HG03575 (cell line): ENCODE data around the gene TCOF1.

Experiments used
- ATAC-seq: cut with Tn5 transposase; IDR thresholded peaks from one replicate; pipeline ENCODE4 v1.9.1; 2021; ENCODE audit not compliant: unreplicated experiment, insufficient number of reproducible peaks, low FRiP score; ENCODE audit errors: extremely low read depth

Gene TCOF1

DNA sequence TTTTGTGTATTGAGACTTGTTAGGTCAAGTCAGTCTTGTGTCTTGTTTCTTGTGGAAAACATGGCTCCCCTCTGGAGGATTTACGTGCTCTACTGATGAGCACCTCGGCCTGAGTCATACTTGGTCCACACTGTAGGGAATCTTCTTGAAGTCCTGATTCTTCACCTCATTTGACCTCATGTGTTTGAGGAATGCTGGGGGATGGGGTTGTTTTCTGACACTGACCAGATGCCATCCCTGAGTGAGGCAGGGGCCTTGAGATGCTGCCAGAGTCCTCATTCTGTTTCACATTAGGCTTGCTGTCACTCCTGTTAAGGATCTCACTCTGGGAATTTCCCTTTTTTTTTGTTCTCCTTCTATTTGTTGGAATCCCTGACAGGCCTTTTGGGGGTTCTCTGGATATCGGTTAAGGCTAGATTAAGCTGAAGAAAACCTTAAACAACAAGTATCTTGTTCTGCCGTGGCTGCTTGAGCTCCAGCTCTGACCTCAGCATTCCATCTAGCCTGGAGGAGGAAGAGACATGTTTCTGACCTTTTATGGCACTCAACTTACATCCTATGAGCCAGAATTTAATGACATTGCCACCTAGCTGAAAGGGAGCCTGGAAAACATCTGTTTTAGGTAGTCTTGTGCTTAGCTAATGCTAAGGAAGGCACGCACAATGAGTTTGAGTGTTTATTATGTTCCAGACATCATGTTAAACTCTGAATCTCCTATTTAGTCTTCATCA is 20.6 kb downstream of the TCOF1 start:
- ATAC-seq = no peak

DNA sequence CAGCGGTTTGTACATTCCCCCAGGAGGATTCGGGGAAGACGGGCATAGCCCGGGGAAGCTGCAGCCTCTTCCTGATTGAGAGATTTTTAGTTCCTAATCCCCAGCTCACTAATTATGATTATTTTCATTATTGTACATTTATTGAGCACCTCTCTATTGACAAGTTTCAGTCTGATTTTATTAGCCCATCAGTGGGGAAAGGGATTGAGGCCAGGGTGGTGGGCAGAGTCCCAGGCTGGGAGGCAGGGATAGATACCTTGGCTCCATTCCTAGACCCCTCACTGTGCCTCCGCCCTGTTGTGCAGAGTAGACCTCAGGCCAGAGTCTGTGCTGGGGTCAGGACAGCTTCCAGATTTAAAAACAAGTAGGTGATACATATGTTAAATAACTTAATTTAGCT is 27.2 kb downstream of the TCOF1 start:
- ATAC-seq = no peak

DNA sequence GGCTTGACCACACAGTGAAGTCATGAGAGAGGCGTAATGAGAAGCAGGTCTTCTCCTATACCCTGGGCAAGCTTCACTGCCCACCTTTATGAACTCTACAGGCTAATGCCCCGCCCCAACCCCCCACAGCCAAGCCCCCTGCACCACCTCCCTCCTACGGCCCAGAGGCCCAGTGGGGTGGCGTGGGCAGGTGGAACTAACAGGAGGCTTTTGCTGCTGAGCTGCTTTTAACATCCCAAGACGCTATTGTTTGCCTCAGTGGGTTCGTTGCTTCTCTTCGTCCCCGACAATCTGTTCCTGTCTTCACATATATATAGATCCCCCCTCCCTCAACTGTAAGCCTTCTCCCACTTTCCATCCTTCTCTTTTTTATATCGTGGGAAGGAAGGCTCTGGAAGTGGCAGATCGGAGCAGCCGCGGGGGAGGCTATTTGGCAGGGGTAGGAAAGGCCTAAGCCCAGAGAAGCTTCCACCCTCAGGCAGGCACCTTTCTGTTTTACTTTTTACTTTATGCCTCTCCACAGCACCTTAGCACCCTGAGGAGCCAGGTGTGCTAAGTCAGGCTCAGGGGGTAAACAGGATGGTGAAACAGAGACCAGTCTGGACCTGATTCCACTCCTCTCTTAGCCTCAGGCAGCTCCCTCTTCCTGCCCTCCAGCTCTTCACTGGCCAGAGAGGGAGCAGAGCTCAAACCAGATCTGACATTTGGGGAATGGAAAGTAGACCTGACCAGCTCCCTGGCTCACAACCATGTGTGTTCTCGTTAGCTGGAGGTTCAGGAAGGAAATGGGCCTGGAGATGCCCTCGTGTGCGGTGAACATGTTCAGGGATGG is 28.7 kb downstream of the TCOF1 start:
- no peak for ATAC-seq

DNA sequence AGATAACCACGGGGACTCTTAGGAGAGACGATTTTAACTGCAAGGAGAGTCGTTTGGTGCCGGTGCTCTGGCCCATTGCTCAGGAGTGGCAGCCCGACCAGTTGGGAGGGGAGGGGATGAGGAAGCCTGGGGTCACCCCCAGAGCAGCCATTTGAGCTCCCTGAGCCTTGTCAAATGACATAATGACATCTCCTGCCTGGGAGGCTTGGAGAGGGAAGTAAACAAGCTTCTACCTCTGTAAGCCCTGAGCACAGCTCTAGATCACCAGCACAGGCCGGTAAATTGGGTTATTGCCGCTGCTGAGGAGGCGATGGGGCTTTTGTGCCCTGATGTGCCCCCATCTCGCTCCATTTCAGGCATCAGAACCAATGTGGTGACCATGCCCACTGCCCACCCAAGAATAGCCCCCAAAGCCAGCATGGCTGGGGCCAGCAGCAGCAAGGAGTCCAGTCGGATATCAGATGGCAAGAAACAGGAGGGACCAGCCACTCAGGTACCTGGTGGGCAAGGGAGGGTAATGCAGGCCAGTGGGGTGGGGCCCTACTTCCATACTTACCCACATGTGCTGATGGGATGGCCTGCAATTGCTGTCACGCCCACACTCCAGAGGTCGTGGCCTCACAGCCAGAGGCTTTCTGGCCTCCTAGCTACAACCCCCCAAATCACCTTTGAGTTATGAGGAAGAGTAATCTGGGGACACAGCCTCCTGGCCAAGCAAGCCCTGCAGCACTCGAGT is 32.2 kb downstream of the TCOF1 start:
- ATAC-seq = no peak

DNA sequence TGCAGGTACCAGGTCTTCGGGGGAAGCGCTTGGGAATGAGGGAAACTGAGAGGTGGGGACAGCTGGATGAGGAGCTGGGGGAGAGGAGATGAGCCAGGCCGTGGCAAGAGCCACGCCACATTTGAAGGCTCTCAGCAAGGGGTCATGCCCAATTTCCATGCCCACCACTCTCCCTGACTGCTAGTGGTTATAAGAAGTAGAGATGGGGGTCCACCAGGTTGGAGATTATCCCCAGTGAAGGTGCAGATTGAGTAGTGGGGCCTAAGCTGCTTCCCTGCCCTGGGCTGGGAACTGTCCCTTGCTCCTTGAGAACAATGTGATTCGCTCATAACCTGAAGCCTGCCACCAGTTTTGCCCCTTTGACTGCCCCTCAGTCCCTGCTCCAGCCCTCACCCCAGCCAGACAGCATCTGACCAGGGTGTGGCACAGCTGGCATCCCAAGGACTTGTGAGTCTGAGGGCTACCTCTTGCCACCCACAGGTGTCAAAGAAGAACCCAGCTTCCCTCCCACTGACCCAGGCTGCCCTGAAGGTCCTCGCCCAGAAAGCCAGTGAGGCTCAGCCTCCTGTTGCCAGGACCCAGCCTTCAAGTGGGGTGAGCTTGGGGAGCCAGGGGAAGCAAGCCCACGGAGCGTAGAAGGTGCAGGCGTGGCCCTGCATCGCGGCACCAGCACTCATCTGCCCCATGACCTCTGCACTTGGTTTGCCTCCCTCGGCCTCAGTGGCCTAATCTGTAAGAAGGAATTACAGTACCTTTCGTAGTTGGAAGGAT is 33.8 kb downstream of the TCOF1 start:
- ATAC-seq = no peak

DNA sequence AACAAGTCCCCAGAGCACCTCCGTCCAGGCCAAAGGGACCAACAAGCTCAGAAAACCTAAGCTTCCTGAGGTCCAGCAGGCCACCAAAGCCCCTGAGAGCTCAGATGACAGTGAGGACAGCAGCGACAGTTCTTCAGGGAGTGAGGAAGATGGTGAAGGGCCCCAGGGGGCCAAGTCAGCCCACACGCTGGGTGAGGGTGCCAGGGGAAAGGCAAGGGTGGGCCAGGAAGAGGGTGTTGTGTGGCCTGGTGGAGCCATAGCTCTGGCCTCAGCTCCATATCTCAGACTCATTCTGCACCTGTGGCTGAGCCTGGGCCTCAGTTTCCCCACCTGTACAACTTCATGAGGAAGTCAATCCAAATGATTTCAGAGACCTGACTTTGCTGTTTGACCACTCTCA is 34.5 kb downstream of the TCOF1 start:
- no peak for ATAC-seq

GRCh38 chr5:150392680-150393079 is 35.2 kb downstream of the TCOF1 start:
- no peak for ATAC-seq

DNA sequence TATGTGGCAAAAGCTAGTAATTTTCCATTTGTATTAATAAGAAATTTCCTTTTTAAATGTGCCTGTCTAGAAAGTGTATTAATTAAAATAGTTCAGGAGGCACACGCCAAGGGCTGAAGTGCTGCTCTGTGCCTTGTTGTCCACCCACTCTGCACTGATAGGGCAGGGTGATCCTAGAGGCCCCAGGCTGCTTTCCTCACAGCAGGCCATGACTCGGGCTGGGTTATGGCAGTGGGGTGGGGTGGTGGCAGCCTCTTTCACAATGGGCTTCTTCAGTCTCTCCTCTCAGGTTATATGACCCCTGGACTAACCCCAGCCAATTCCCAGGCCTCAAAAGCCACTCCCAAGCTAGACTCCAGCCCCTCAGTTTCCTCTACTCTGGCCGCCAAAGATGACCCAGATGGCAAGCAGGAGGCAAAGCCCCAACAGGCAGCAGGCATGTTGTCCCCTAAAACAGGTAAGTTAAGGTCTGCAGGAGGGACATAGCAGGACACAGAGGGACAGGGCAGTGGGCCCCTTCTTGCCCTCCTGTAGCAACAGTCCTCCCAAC is 35.7 kb downstream of the TCOF1 start:
- ATAC-seq = no peak

- ATAC-seq = no peak
These were observed 36.6 kb downstream of the TCOF1 start for GRCh38 chr5:150394131-150394530.

DNA sequence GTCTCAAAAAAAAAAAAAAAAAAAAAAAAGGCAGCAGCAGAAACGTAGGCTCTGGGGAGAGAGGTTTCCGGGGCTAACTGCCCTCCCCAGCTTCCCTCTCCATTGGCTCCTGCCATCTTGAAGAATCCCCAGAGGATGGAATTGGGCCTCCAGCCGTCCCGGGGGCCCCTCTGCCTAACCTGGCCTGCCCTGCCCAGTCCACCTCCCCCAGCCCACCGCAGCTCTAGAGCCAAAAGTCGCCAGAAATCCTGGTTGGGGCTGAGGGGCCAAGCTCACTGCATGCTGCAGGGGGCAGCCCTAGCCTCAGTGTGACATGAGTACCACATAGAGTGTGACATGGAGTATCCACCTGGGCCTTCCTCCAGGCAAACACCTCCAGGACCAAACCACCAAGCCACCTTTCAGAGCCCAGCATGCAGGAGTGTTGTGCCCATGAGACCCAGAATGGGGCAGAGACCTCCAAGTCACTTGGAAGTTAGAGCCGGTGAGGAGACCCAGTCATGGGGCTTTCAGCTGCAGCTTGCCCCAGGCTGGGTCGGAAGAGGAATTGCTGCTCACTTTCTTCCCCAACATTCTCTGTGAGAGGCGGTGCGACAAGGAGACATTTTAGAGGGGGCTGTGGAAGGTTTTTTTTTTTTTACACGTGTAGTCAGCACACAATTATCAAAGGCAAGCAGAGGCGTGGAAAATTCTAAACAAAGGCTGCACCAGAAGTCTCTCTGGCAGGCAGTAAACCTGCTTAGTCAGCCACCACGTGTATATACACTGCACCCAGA is 37.6 kb downstream of the TCOF1 start:
- no peak for ATAC-seq

DNA sequence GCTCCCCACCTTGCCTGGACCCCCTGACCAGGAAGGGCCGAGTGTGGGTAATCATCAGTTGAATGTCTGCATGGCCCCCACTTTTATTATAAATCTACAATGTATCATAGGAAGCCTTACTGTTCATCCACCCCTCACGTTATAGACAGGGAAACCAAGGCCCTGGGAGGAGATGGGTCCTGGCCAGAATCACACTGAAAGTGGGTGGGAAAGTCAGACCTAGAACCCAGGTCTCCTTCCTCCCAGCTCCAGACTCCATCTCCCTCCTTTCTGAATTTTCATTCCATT is 38.1 kb downstream of the TCOF1 start:
- ATAC-seq = no peak

GRCh38 chr5:150396267-150396666 is 38.8 kb downstream of the TCOF1 start:
- no peak for ATAC-seq

DNA sequence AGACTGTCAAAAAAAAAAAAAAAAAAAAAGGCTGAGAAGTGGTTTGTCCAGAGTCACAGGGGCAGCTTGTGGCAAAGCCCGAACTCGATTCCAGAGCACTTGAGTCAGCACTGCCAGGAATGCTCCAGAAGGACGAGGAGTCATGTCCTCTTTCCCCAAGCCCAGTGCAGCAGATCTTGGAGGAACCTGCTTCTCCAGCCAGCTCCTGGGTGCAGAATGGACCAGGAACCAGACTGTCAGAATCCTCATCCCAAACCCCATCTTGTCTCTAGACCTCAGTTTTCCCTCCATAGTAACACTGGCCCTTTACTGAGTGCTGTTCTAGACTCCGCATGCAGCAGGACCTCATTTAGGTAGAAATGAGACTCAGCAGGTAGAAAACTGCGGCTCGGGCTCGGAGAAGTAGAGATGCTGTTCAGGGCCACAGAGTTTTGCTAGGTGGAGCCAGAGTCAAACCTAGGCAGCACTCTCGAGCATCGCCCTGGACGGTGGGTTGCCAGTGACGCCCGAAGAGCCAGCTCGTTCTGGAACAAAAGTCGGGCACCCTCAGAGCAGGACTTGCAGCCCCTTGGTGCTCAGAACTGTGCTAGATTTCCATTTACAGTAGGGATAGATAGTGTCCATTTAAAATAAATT is 39.8 kb downstream of the TCOF1 start:
- no peak for ATAC-seq

DNA sequence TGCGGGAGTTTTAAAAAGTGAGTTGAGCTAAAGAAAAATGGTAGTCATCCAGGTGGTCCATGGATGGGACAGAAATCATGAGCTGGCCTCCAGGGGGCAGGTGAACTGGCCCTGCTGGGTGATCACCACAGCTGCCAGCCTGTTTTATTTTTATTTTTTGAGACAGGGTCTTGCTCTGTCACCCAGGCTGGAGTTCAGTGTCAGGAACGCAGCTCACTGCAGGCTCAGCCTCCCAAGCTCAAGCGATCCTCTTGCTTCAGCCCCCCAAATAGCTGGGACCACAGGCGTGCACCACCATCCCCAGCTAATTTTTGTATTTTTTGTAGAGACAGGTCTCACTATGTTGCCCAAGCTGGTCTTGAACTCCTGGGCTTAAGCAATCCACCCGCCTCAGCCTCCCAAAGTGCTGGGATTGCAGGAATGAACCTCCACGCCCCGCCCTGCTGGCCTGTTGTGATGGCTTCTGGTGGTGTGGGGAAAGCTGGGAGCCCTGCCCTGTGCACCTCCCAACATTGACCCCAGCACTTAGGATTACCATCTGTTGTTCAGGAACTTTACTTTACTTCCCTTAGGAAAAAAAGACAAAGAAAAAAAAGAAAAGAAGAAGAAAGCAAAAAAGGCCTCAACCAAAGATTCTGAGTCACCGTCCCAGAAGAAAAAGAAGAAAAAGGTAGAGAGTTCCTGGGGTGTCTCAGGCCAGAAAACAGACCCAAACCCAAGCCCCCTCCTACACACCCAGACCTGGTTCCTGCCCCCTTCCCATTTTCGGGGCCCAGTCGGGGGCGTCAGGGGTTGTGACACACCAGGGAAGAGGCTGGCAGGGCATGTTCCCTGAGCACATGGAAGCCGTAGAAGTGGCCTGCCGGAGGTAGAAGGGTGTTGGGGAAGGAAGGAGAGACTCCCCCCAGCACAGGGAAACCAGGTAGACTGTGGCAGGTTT is 40.6 kb downstream of the TCOF1 start:
- no peak for ATAC-seq

GRCh38 chr5:150398722-150399523 is 41.4 kb downstream of the TCOF1 start:
- no peak for ATAC-seq

DNA sequence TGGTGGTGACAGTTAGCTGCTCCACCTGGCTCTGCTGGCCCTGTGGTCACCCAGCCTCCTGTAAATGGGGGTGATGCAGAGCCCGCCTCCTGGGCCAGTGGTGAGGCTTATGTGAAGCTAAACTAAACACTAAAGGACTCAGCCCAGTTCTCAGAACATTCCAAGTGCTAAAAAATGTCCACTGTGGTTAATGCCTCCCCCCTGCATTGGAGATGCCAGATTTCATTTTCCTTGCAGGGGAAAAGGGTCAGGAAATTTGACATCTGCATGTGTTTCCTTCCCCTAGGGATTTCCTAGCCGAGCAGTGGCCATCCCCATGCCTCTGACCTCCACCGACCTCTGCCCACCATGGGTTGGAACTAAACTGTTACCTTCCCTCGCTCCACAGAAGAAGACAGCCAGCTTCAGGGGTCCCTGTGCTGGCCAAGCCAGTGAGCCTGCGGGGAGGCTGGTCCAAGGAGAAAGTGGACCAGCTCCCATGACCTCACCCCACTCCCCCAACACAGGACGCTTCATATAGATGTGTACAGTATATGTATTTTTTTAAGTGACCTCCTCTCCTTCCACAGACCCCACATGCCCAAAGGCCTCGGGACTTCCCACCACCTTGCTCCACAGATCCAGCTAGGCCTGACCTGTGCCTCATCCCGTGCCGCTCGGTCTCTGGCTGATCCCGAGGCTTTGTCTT is 42.2 kb downstream of the TCOF1 start:
- no peak for ATAC-seq
